Endothelial cell (in vitro differentiated cells): ENCODE results near the gene DROSHA. TPM values are rescaled to one million over a fixed set of nuclear protein-coding genes. Genes with fewer than 3 reads are reported as not detected.

Experiments used
- DNase-seq: peaks from one replicate; pipeline ENCODE4 v3.0.0; 2021; ENCODE audit warnings: low spot score
- H3K27ac Mint-ChIP-seq: one replicate; pipeline ENCODE4 v1.8.0; 2021; ENCODE audit warnings: mixed read lengths, inconsistent platforms; ENCODE audit not compliant: unreplicated experiment
- H3K27me3 Mint-ChIP-seq: one replicate; pipeline ENCODE4 v1.8.0; 2021; ENCODE audit warnings: mild to moderate bottlenecking, moderate library complexity, mixed read lengths, inconsistent platforms; ENCODE audit not compliant: unreplicated experiment
- H3K36me3 Mint-ChIP-seq: one replicate; pipeline ENCODE4 v1.8.0; 2021; ENCODE audit warnings: mild to moderate bottlenecking, low read depth, mixed read lengths, inconsistent platforms; ENCODE audit not compliant: unreplicated experiment
- H3K4me1 Mint-ChIP-seq: one replicate; pipeline ENCODE4 v1.8.0; 2021; ENCODE audit warnings: mild to moderate bottlenecking, mixed read lengths, inconsistent platforms; ENCODE audit not compliant: unreplicated experiment
- H3K4me3 Mint-ChIP-seq: one replicate; pipeline ENCODE4 v1.8.0; 2021; ENCODE audit warnings: mild to moderate bottlenecking, mixed read lengths, inconsistent platforms; ENCODE audit not compliant: unreplicated experiment
- H3K9me3 Mint-ChIP-seq: one replicate; pipeline ENCODE4 v1.8.0; 2021; ENCODE audit warnings: mixed read lengths, inconsistent platforms; ENCODE audit not compliant: unreplicated experiment
- CTCF ChIP-seq: fragments of 200-600 bp; sonication (generic); IDR thresholded peaks from one replicate; pipeline ENCODE4 v1.5.0; 2021; ENCODE audit warnings: antibody characterized with exemption; ENCODE audit not compliant: unreplicated experiment
- total RNA-seq: library from RNA; stranded (reverse); fragmentation: NEBNext Ultra II Directional; extraction: Animal tissue kit (Norgen Biotek cat#: 25700); gene quantifications from one replicate; pipeline ENCODE4 v1.2.1, GENCODE V29; 2021; ENCODE audit not compliant: unreplicated experiment

The DROSHA gene
- total RNA-seq, 1 donor from 2014 or later = 98.2 TPM

- Mint-ChIP-seq H3K27me3 (peaks cover 1% of the 10 kb centered on the region), H3K4me1 (no peaks in the 10 kb centered on the region), H3K9me3 (no peaks in the 10 kb centered on the region), H3K36me3 (peaks cover 35% of the 10 kb centered on the region), H3K4me3 (no peak overlapping the region), H3K27ac (no peak overlapping the region)
- no peak for TF ChIP-seq CTCF
- no peak for DNase-seq
Observed at GRCh38 chr5:31469886-31470285, 62.0 kb downstream of the DROSHA start.

- DNase-seq = no peak
- Mint-ChIP-seq H3K27ac (no peak overlapping the region), H3K36me3 (peaks cover 39% of the 10 kb centered on the region), H3K27me3 (peaks cover 1% of the 10 kb centered on the region), H3K4me3 (no peak overlapping the region), H3K9me3 (no peaks in the 10 kb centered on the region), H3K4me1 (no peaks in the 10 kb centered on the region)
- TF ChIP-seq CTCF = no peak
Observed at GRCh38 chr5:31469466-31469865, 62.4 kb downstream of the DROSHA start.

- TF ChIP-seq CTCF = no peak
- Mint-ChIP-seq H3K4me3 (no peak overlapping the region), H3K9me3 (no peaks in the 10 kb centered on the region), H3K27ac (no peak overlapping the region), H3K27me3 (peaks cover 1% of the 10 kb centered on the region), H3K4me1 (no peaks in the 10 kb centered on the region), H3K36me3 (peaks cover 66% of the 10 kb centered on the region)
- no peak for DNase-seq
Observed at GRCh38 chr5:31465291-31465690, 66.6 kb downstream of the DROSHA start.

- H3K4me1 Mint-ChIP-seq = no peaks in the 10 kb centered on the region
- H3K9me3 Mint-ChIP-seq = no peaks in the 10 kb centered on the region
- no peak overlapping the region for H3K27ac Mint-ChIP-seq
- peak overlapping the region; percentile 60 for H3K4me3 Mint-ChIP-seq
- no peak for TF ChIP-seq CTCF
- DNase-seq = no peak
- H3K27me3 Mint-ChIP-seq = peaks cover 1% of the 10 kb centered on the region
- H3K36me3 Mint-ChIP-seq = peaks cover 77% of the 10 kb centered on the region
Observed at GRCh38 chr5:31464081-31464480, 67.8 kb downstream of the DROSHA start.

- H3K36me3 Mint-ChIP-seq = peaks cover 82% of the 10 kb centered on the region
- no peaks in the 10 kb centered on the region for H3K9me3 Mint-ChIP-seq
- DNase-seq = no peak
- no peaks in the 10 kb centered on the region for H3K4me1 Mint-ChIP-seq
- no peak overlapping the region for H3K27ac Mint-ChIP-seq
- TF ChIP-seq CTCF = no peak
- H3K27me3 Mint-ChIP-seq = peaks cover 1% of the 10 kb centered on the region
- peak overlapping the region; percentile 60 for H3K4me3 Mint-ChIP-seq
Observed at GRCh38 chr5:31463351-31463750, 68.5 kb downstream of the DROSHA start.
